ENCODE data around the gene FAM216A.
"Not testable (repeated sequence)": the region's sequence is repeated elsewhere in the genome, so short reads cannot be mapped to it uniquely, and the experiment has no call there.

Gene FAM216A

GRCh38 chr12:110501752-110502738 is 33.4 kb downstream of the FAM216A start, which contains the start of the genes RAD9B and VPS29:
TSS of gene RAD9B (plus strand) at chr12:110502331. CDS start at chr12:110502338, 7 bp downstream.
TSS of gene VPS29 (minus strand) at chr12:110502111. CDS start at chr12:110502051, 60 bp downstream.
- DNase-seq (ENCODE audit: low spot score) = peak; percentile 89
- no peak for TF ChIP-seq CTCF (IDR thresholded peaks at IDR 0.05; ENCODE audit: extremely low read depth, missing control alignments)

- no peak for DNase-seq (ENCODE audit: low spot score)
- TF ChIP-seq CTCF (IDR thresholded peaks at IDR 0.05; ENCODE audit: extremely low read depth, missing control alignments) = no peak
Measured at GRCh38 chr12:110503432-110503831, 34.8 kb downstream of the FAM216A start.

- no peak for DNase-seq (ENCODE audit: low spot score)
- TF ChIP-seq CTCF (IDR thresholded peaks at IDR 0.05; ENCODE audit: extremely low read depth, missing control alignments) = no peak
Measured at GRCh38 chr12:110505332-110505731, 36.7 kb downstream of the FAM216A start.

GRCh38 chr12:110508071-110508586 is 39.5 kb downstream of the FAM216A start:
- no peak for TF ChIP-seq CTCF (IDR thresholded peaks at IDR 0.05; ENCODE audit: extremely low read depth, missing control alignments)
- no peak for DNase-seq (ENCODE audit: low spot score)

GRCh38 chr12:110513842-110514241 is 45.2 kb downstream of the FAM216A start:
- no peak for DNase-seq (ENCODE audit: low spot score)
- no peak for TF ChIP-seq CTCF (IDR thresholded peaks at IDR 0.05; ENCODE audit: extremely low read depth, missing control alignments)

GRCh38 chr12:110514363-110514762 is 45.7 kb downstream of the FAM216A start:
- DNase-seq (ENCODE audit: low spot score) = no peak
- no peak for TF ChIP-seq CTCF (IDR thresholded peaks at IDR 0.05; ENCODE audit: extremely low read depth, missing control alignments)

- TF ChIP-seq CTCF (IDR thresholded peaks at IDR 0.05; ENCODE audit: extremely low read depth, missing control alignments) = no peak
- DNase-seq (ENCODE audit: low spot score) = no peak
Measured at GRCh38 chr12:110516995-110517394, 48.4 kb downstream of the FAM216A start.

- not testable (repeated sequence) for DNase-seq (ENCODE audit: low spot score)
Measured at GRCh38 chr12:110518014-110518413, 49.4 kb downstream of the FAM216A start.

GRCh38 chr12:110520876-110521712 is 52.4 kb downstream of the FAM216A start:
- not testable (repeated sequence) for DNase-seq (ENCODE audit: low spot score)

Measured in GM20000 (cell line).